Activated naive CD4-positive, alpha-beta T cell treated with anti-CD3 and anti-CD28 coated beads for 36 hours (primary cell): ENCODE results near the gene KCNN2. TPM values are rescaled to one million over a fixed set of nuclear protein-coding genes. Genes with fewer than 3 reads are reported as not detected.

Experiments used
- CTCF ChIA-PET: fragments of 350-600 bp; sonication (Branson Sonifier 250); formaldehyde crosslinking; loops from one replicate; lab custom pipeline; 2021; ENCODE audit warnings: antibody characterized with exemption; lab: Charles Lee
- DNase-seq: peaks from one replicate; pipeline ENCODE4 v3.0.0-alpha.2; 2020
- H3K27ac Mint-ChIP-seq: one replicate; pipeline ENCODE4 v1.8.0; 2021; ENCODE audit warnings: mild to moderate bottlenecking, mixed read lengths
- H3K27me3 Mint-ChIP-seq: one replicate; pipeline ENCODE4 v1.8.0; 2021; ENCODE audit warnings: low read depth, mixed read lengths
- H3K36me3 Mint-ChIP-seq: one replicate; pipeline ENCODE4 v1.8.0; 2021; ENCODE audit warnings: low read depth, mixed read lengths
- H3K4me1 Mint-ChIP-seq: one replicate; pipeline ENCODE4 v1.8.0; 2021; ENCODE audit warnings: low read depth, mixed read lengths
- H3K4me3 Mint-ChIP-seq: one replicate; pipeline ENCODE4 v1.8.0; 2021; ENCODE audit warnings: mild to moderate bottlenecking, moderate library complexity, mixed read lengths
- H3K9me3 Mint-ChIP-seq: one replicate; pipeline ENCODE4 v1.8.0; 2021; ENCODE audit warnings: mixed read lengths
- intact Hi-C: fragments of 100-400 bp; cut with micrococcal nuclease; formaldehyde crosslinking; loops from one replicate; pipeline ENCODE4 v1.15.1; 2023
- total RNA-seq, 2 experiments: library from RNA; stranded (reverse); gene quantifications; one replicate each; pipeline ENCODE4 v1.2.3, GENCODE V29; 2021

KCNN2 gene
- total RNA-seq, 2 experiments from 2014 or later = not detected

DNA sequence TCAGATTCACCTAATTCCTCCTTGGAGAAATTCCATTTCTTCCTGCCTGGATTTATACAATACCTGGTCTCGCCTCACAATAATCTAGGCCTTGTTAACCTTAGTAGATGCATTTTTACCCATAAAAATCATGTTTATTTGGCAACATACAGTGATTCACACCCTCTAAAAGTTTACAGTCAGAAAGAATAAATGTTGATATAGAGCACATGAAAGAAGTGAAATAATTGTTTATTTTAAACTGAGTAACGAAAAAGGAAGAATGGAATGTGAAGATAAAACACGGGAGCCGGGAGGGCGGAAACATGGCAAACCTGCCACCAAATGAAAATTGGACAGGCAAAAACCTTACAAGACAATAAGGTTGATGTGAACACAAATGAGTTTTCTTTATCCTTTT lies 28.9 kb upstream of the KCNN2 start:
- intact Hi-C loops = no loop called here
- no peaks in the 10 kb centered on the region for H3K4me1 Mint-ChIP-seq
- no peaks in the 10 kb centered on the region for H3K27me3 Mint-ChIP-seq
- CTCF ChIA-PET = no interaction called here
- no peak overlapping the region for H3K4me3 Mint-ChIP-seq
- no peaks in the 10 kb centered on the region for H3K36me3 Mint-ChIP-seq
- no peaks in the 10 kb centered on the region for H3K9me3 Mint-ChIP-seq
- no peak for DNase-seq
- H3K27ac Mint-ChIP-seq = no peak overlapping the region

DNA sequence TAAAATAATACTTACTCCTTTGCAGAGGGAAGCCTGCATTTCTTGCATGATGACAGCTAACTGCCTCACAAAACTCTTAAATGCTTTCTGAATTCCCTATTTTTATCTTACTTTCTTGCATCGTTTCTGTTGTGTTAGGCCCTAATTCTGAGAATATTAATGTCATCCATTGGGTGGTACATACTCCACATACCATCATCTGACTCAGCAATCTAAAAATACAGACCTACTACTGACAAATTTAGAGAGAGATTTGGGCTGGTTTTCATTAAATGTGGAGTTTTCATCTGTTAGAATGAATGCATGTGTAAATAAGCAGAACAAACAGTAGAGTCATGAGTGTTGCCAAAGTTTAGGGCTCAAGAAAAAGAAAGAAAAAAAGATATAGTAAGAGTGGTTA lies 26.5 kb upstream of the KCNN2 start:
- Mint-ChIP-seq H3K9me3 (no peaks in the 10 kb centered on the region), H3K27ac (no peak overlapping the region), H3K4me1 (no peaks in the 10 kb centered on the region), H3K4me3 (no peak overlapping the region), H3K27me3 (no peaks in the 10 kb centered on the region), H3K36me3 (no peaks in the 10 kb centered on the region)
- intact Hi-C loops = no loop called here
- no peak for DNase-seq
- CTCF ChIA-PET = no interaction called here

DNA sequence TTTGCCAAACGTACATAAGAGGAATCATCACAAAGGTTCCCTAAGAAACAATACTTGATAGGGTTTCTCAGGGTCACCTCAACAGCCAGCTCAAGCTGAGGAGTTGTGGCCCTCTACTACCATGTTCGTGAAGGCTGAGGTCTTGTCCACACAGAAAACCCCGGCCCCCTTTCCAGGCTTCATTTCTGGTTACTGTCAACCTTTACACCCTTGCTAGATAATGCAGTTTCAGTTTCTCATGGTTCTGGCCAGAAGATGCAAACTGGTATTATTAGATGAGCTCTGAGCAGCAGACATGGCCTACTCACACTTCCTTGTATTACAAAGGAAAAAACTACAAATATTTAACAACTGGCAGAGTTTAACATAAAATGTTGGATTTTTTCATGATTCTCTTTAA lies 22.8 kb upstream of the KCNN2 start:
- H3K9me3 Mint-ChIP-seq = no peaks in the 10 kb centered on the region
- H3K36me3 Mint-ChIP-seq = no peaks in the 10 kb centered on the region
- no peak overlapping the region for H3K4me3 Mint-ChIP-seq
- intact Hi-C loops = no loop called here
- H3K4me1 Mint-ChIP-seq = no peaks in the 10 kb centered on the region
- H3K27me3 Mint-ChIP-seq = no peaks in the 10 kb centered on the region
- no peak for DNase-seq
- CTCF ChIA-PET = no interaction called here
- no peak overlapping the region for H3K27ac Mint-ChIP-seq

DNA sequence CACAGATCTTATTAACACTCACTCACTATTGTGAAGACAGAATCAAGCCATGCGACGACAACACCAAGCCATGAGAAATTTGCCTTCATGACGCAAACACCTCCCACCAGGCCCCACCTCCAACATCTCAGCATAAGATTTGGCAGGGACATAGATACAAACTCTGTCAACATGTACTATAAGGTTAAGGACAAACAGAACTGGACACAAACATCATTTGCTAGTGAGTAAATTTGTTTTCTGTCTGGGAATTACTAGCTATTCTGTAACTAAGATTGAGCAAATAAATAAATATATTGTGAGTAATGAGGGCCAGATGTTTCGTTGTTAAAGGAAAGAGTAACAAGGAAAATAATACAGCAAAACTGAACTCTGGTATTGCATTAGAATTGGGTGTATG lies 15.7 kb upstream of the KCNN2 start:
- intact Hi-C loops = no loop called here
- Mint-ChIP-seq H3K36me3 (no peaks in the 10 kb centered on the region), H3K4me3 (no peak overlapping the region), H3K27ac (no peak overlapping the region), H3K4me1 (no peaks in the 10 kb centered on the region), H3K27me3 (no peaks in the 10 kb centered on the region), H3K9me3 (no peaks in the 10 kb centered on the region)
- DNase-seq = no peak
- CTCF ChIA-PET = no interaction called here

DNA sequence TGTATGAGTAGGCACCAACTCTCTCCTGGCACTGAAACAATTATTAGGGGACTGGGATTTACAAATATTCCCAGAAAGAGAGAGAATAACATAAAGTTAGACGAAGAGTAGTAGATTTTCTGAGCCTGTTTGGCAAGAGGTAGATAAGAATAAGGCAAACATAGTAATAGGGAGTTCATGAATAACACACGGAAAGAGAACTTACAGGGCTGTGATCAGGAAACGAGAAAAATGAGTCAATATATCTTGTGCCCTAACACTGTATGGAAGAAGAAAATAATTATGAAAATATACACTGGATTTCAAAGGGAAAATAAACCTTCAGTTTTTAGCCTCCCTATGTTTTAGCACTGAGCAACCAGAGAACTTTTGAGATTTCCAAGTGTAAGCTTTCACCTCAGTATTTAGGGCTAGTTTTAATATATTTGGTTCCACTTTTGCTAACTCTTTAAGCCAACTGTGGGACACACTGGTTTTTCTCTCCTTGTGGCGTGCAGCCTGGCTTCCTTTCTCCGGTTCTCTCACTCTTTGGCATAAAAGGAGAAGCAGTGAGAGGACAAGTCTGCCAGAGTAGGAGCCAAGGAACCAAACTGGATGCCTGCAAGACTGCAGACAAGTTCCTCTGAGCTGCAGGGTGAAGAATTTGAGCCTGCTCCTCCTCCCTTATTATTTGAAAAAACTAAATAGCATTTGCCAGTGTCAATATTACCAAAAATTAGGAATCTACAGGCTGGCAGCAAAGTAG lies 6.6 kb upstream of the KCNN2 start:
- no peak for DNase-seq
- Mint-ChIP-seq H3K9me3 (no peaks in the 10 kb centered on the region), H3K36me3 (no peaks in the 10 kb centered on the region), H3K27me3 (peaks cover 11% of the 10 kb centered on the region), H3K27ac (no peak overlapping the region), H3K4me3 (no peak overlapping the region), H3K4me1 (no peaks in the 10 kb centered on the region)
- intact Hi-C loops = loop anchor here (5.0 kb wide), 1 partner anchor 678 kb away; no protein-coding TSS in a partner anchor
- CTCF ChIA-PET = no interaction called here

DNA sequence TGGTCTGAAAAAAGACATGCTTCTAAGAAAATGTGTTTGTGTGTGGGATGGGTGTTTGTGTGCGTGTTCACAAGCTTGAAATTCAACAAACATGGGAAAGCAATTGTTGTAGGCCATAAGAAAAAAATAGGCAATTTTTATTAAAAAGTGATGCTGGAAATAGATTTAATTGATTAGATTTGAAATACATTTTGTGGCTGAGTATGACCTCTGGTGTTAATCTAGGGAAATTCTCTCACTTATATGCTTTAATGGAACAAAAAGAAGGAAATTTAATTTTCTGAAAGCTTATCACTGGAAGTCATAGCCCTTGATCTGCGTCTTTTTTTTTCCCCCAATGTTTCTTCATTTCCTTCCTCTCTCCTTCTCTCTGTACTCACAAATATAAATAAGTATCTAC lies 3.5 kb upstream of the KCNN2 start:
- H3K9me3 Mint-ChIP-seq = no peaks in the 10 kb centered on the region
- peaks cover 5% of the 10 kb centered on the region for H3K4me1 Mint-ChIP-seq
- no peak overlapping the region for H3K27ac Mint-ChIP-seq
- intact Hi-C loops = loop anchor here (5.0 kb wide), 1 partner anchor 681 kb away; no protein-coding TSS in a partner anchor
- H3K4me3 Mint-ChIP-seq = no peak overlapping the region
- no peak for DNase-seq
- no peaks in the 10 kb centered on the region for H3K36me3 Mint-ChIP-seq
- CTCF ChIA-PET = no interaction called here
- peaks cover 33% of the 10 kb centered on the region for H3K27me3 Mint-ChIP-seq

DNA sequence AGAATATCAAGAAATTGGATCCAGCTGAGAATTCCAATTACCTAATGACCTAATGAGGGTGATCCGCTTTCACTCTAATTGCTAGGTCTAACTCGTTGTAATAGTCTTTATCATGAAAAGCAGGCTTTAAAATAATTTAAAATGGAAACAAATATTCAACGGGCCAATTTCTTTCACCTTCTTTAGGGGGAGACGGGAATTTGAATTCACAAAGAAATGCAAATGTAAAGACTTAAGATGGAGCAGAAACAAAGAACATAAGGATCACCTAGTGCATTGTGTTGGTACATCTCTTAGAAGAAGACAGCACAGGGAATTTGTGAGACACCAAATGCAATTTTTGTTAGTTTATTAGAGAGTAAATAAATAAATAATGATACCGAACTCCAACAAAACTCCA lies 1.5 kb upstream of the KCNN2 start:
- Mint-ChIP-seq H3K4me1 (peaks cover 8% of the 10 kb centered on the region), H3K36me3 (no peaks in the 10 kb centered on the region), H3K4me3 (no peak overlapping the region), H3K27ac (no peak overlapping the region), H3K9me3 (no peaks in the 10 kb centered on the region), H3K27me3 (peaks cover 45% of the 10 kb centered on the region)
- intact Hi-C loops = no loop called here
- CTCF ChIA-PET = no interaction called here
- no peak for DNase-seq

DNA sequence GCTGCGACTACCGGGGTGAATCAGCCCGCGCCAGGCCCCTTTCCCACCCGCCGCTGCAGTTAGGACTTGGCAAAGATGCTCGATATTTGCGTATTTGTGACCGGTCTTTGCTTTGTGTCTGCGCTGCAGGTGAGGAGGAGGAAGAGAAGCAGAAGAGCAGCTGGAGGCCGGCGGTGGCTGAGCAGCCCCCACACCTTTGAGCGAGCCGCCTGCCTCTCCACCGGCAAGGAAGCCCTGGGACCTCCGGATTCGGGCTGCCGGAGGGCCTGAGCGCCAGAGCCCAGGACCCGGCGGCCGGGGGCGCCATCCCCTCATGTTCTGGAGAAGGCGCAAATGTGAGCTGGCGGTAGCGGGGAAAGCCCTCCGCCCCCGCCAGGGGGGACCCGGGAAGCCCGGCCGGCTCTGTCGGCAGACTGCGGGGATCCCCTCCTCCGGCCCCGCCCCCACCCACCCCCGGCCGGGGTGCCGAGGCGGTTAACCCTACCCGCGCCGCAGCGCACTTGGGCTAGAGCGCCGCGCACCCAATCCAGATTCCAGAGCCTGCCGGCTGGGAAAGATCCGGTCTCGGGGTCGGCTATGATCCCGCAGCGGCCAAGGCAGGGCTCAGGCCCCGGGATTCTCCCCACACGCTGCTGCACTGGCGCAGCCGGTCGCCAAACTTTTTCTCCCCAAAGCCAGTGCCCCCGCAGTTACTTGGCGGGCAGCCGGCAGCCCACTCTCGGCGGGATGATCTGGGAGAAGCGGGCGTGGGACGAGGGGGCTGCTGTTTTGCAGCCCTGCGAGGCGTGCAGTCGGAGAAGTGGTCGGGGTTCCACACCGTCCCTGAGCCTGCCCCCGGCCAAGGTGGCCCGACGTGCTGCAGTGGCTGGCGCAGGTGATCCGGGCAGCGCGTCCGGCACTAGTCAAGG lies 800 bp upstream of the KCNN2 start:
- CTCF ChIA-PET = no interaction called here
- no peak overlapping the region for H3K4me3 Mint-ChIP-seq
- no peaks in the 10 kb centered on the region for H3K36me3 Mint-ChIP-seq
- intact Hi-C loops = no loop called here
- no peak for DNase-seq
- H3K9me3 Mint-ChIP-seq = no peaks in the 10 kb centered on the region
- peaks cover 45% of the 10 kb centered on the region for H3K27me3 Mint-ChIP-seq
- H3K27ac Mint-ChIP-seq = no peak overlapping the region
- peaks cover 8% of the 10 kb centered on the region for H3K4me1 Mint-ChIP-seq

DNA sequence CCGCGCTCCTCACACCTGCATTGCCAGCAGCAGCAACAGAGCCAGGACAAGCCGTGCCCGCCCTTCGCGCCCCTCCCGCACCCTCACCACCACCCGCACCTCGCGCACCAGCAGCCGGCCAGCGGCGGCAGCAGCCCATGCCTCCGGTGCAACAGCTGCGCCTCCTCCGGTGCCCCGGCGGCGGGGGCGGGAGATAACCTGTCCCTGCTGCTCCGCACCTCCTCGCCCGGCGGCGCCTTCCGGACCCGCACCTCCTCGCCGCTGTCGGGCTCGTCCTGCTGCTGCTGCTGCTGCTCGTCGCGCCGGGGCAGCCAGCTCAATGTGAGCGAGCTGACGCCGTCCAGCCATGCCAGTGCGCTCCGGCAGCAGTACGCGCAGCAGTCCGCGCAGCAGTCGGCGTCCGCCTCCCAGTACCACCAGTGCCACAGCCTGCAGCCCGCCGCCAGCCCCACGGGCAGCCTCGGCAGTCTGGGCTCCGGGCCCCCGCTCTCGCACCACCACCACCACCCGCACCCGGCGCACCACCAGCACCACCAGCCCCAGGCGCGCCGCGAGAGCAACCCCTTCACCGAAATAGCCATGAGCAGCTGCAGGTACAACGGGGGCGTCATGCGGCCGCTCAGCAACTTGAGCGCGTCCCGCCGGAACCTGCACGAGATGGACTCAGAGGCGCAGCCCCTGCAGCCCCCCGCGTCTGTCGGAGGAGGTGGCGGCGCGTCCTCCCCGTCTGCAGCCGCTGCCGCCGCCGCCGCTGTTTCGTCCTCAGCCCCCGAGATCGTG lies 517 bp downstream of the KCNN2 start:
- no peak overlapping the region for H3K4me3 Mint-ChIP-seq

DNA sequence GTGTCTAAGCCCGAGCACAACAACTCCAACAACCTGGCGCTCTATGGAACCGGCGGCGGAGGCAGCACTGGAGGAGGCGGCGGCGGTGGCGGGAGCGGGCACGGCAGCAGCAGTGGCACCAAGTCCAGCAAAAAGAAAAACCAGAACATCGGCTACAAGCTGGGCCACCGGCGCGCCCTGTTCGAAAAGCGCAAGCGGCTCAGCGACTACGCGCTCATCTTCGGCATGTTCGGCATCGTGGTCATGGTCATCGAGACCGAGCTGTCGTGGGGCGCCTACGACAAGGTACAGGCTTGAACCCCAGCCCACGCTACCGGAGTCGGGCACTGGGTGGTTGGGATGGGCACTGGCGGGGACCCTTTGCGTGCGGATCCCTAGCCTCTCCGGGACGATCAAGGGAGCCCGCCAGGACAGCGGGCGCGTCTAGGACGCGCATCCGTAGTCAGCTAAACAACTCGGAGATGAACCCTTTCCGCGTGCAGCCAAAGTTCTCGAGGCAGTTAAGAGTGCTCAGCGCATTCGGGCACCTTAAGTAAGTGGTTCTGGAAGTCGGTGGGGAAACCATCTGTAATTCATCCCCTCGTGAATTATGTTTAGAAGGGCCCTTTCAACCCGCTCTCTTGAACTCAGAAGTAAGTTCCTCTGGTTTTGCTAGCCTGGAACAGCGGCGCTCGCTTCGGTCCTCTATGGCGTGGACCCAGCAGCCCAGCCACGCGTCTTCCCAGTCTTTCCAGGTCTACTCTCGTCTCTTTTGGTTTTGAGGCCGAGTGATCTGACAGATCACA lies 1.3 kb downstream of the KCNN2 start:
- intact Hi-C loops = no loop called here
- peaks cover 8% of the 10 kb centered on the region for H3K4me1 Mint-ChIP-seq
- peaks cover 45% of the 10 kb centered on the region for H3K27me3 Mint-ChIP-seq
- H3K27ac Mint-ChIP-seq = no peak overlapping the region
- no peak for DNase-seq
- CTCF ChIA-PET = no interaction called here
- no peak overlapping the region for H3K4me3 Mint-ChIP-seq
- H3K9me3 Mint-ChIP-seq = no peaks in the 10 kb centered on the region
- no peaks in the 10 kb centered on the region for H3K36me3 Mint-ChIP-seq

More for the DNA sequence above, 517 bp downstream of the KCNN2 start:
- Mint-ChIP-seq H3K27ac (no peak overlapping the region), H3K36me3 (no peaks in the 10 kb centered on the region), H3K4me1 (peaks cover 8% of the 10 kb centered on the region), H3K27me3 (peaks cover 45% of the 10 kb centered on the region), H3K9me3 (no peaks in the 10 kb centered on the region)
- CTCF ChIA-PET = no interaction called here
- DNase-seq = no peak
- intact Hi-C loops = no loop called here

DNA sequence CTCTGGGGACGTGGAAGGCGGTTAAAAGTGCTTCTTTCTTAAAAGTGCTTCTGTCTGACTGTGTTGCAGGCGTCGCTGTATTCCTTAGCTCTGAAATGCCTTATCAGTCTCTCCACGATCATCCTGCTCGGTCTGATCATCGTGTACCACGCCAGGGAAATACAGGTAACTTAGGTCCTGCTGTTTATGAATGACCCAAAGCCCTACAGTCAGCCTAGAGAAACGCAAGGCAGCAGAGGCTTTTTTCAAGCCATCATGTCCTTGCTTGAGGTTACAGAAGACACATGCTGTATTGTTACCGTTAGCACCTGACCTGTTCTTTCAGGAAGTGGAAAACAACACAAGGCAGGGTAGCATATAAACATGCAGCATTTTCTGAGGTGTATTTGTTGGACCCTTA lies 2.0 kb downstream of the KCNN2 start:
- no peak overlapping the region for H3K27ac Mint-ChIP-seq
- peaks cover 43% of the 10 kb centered on the region for H3K27me3 Mint-ChIP-seq
- intact Hi-C loops = no loop called here
- no peaks in the 10 kb centered on the region for H3K36me3 Mint-ChIP-seq
- no peaks in the 10 kb centered on the region for H3K9me3 Mint-ChIP-seq
- no peak for DNase-seq
- peaks cover 8% of the 10 kb centered on the region for H3K4me1 Mint-ChIP-seq
- no peak overlapping the region for H3K4me3 Mint-ChIP-seq
- CTCF ChIA-PET = interaction anchor here (0.6 kb wide), 2 partner anchors 97 to 471 kb away, joined by 3 to 8 read pairs; no protein-coding TSS in a partner anchor
